NB4 (cell line): Measurements from ENCODE around the gene HPN.

Source experiments
- DNase-seq: peaks from one replicate; pipeline ENCODE4 v3.0.0; 2010; ENCODE audit warnings: low read depth
- H3K4me3 ChIP-seq: one replicate; pipeline ENCODE4 v1.5.1; 2011; ENCODE audit warnings: mild to moderate bottlenecking, low read depth, low read length, moderate library complexity
- MAX ChIP-seq: IDR thresholded peaks from 2 replicates; pipeline ENCODE4 v1.6.1; 2011; ENCODE audit warnings: low read depth, low read length
- MYC ChIP-seq: IDR thresholded peaks from 2 replicates; pipeline ENCODE4 v1.6.1; 2011; ENCODE audit warnings: low read depth, low read length
- POLR2A ChIP-seq: IDR thresholded peaks from 2 replicates; pipeline ENCODE4 v1.6.1; 2011; ENCODE audit warnings: mild to moderate bottlenecking; ENCODE audit not compliant: insufficient read length; ENCODE audit errors: extremely low read depth
- TF ChIP-seq, protein P1 (sequence below): IDR thresholded peaks from one replicate; pipeline ENCODE4 v1.5.1; 2012; ENCODE audit warnings: low read depth, low read length

The HPN gene

GRCh38 chr19:35040826-35041547 is 534 bp upstream of the HPN start:
- no peak for DNase-seq

DNA sequence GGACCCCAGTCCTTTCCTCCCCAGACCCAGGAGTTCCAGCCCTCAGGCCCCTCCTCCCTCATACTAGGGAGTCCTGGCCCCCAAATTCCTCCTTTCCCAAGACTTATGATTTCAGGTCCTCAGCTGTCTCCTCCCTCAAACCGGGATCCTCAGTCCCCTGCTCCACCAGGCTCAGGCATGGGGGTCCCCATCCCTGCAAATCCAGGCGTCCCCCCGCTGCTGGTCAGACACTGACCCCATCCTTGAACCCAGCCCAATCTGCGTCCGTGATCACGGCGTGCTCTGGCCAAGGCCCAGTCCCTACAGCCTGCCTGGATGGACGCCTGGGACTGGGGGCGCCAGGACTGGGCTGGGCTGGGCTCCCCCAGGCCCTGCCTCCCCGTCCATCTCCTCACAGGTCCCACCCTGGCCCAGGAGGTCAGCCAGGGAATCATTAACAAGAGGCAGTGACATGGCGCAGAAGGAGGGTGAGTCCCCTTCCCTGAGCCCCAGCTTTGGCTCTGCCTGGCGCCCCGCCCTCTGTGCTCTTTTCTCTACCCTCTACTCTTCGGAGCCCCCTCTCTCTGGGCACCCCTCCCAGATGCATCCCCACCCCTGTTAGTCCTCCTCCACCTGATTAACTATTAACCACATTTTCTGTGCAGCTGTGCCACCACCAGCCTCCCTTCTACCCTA is 672 bp downstream of the HPN start:
- no peak for TF ChIP-seq MYC
- TF ChIP-seq, protein P1, sequence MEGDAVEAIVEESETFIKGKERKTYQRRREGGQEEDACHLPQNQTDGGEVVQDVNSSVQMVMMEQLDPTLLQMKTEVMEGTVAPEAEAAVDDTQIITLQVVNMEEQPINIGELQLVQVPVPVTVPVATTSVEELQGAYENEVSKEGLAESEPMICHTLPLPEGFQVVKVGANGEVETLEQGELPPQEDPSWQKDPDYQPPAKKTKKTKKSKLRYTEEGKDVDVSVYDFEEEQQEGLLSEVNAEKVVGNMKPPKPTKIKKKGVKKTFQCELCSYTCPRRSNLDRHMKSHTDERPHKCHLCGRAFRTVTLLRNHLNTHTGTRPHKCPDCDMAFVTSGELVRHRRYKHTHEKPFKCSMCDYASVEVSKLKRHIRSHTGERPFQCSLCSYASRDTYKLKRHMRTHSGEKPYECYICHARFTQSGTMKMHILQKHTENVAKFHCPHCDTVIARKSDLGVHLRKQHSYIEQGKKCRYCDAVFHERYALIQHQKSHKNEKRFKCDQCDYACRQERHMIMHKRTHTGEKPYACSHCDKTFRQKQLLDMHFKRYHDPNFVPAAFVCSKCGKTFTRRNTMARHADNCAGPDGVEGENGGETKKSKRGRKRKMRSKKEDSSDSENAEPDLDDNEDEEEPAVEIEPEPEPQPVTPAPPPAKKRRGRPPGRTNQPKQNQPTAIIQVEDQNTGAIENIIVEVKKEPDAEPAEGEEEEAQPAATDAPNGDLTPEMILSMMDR: no peak
- no peak for TF ChIP-seq POLR2A
- TF ChIP-seq MAX: no peak
- no peak overlapping the region for H3K4me3 ChIP-seq
- DNase-seq: no peak

More at GRCh38 chr19:35040826-35041547, 534 bp upstream of the HPN start:
- no peak overlapping the region for H3K4me3 ChIP-seq
- TF ChIP-seq POLR2A (no peak), MYC (no peak)

DNA sequence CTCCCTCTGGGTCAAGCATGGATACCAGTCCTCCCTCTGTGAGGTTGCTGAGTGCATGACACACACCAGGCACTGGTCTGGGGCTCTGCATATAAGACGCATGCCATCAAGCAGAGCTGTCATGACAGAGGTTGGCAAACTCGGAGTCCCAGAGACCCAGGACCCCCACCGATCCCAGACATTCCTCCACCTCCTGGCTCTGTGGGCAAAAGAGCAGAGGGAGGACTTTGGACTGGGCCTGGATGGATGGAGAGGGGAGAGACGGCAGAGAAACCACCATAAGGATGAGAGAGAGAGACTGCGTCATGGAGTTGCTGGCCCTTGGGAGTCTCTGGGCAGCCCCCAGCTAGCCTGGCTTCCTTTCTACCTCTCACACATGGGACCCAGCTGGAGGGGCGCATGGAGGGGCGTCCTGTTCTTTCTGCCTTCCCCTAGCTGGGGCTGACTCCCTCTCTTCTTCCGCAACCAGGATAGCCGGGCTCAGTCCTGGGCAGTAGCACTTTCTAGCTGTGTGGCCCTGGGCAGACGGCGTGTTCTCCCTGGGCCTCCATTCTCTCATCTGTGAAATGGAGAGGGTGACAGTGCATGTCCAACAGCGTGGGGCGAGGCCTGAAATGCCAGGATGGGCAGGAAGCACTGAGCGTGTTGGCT is 1.6 kb downstream of the HPN start:
- TF ChIP-seq POLR2A: no peak
- TF ChIP-seq MAX: no peak
- no peak for TF ChIP-seq MYC
- TF ChIP-seq, protein P1: no peak
- H3K4me3 ChIP-seq: no peak overlapping the region
- no peak for DNase-seq

DNA sequence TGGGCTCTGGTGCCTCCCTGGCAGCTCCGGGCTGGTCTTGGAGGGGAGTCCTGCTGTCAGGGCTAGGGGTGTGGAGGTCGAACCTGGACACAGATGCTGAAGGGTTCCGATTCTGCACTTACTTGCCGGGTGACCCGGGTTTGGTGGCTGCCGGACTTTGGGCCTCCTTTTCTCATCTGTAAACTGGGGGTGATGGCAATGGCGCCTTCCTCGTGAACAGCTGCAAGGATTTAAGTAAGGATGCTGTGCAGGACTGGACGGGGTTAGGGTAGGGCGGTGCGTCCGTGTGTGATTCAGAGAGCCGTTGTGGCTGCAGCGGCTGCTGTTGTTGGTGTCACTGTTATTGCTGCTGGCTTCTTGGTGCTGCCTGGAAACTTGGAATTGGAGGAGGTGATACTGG is 2.4 kb downstream of the HPN start:
- TF ChIP-seq MYC: no peak
- no peak for TF ChIP-seq POLR2A
- TF ChIP-seq, protein P1: no peak
- no peak for TF ChIP-seq MAX
- no peak for DNase-seq
- H3K4me3 ChIP-seq: no peak overlapping the region

DNA sequence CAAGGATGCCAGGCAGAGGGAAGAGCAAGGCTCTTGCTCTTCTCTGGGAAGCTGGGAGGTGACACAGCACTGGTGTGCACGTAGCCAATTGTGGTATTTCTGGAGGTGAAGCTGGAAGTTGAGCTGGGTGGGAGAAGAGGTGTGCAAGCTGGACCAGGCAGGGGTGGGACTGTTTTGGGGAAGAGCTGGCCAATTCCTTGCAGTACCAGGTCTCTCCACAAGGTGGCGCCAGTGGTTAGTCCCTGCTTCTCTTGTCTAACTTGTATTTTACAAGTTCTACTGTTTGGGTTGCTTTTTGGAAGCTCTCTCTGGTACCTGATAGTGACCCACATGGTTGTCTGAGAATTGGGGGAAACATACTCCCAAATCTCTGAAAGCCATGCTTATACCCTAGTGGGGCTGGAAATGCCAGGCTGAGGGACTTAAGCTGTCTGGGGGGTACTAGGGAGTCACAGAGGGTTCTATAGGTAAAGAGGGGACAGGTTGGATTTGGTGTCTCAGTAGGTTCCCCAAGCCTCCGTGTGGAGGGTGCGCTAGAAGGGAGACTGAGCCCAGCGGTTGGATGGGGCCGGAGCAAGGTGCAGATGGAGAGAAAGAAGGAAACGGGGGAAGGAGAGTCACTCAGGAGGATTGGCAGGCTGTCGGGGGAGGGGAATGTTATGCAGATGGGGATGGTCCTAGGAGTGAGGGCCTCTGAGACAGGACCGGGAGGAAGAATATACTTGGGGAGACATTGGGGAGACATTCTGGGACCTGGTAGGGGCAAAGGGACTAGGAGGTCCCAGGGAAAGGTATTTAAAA is 3.0 kb downstream of the HPN start:
- peak; percentile 54 for DNase-seq
- no peak for TF ChIP-seq POLR2A
- TF ChIP-seq, protein P1: peak; percentile 84
- no peak overlapping the region for H3K4me3 ChIP-seq
